Lower leg skin (tissue), 3 donors: ENCODE data around the gene SLC25A20.

Experiments
- POLR2A ChIP-seq, 2 donors: fragments of 450-650 bp; IDR thresholded peaks; one replicate each; pipeline ENCODE4 v1.6.1; 2016 to 2017; ENCODE audit warnings: antibody characterized with exemption in 2 of 2, mild to moderate bottlenecking in 1 of 2, moderate library complexity in 1 of 2
- TF ChIP-seq, protein P1 (sequence below), 3 donors: fragments of 450-650 bp; IDR thresholded peaks; one replicate each; pipeline ENCODE4 v1.5.1; 2016; ENCODE audit warnings: antibody characterized with exemption in 3 of 3, mild to moderate bottlenecking in 3 of 3, moderate library complexity in 2 of 3

DNA sequence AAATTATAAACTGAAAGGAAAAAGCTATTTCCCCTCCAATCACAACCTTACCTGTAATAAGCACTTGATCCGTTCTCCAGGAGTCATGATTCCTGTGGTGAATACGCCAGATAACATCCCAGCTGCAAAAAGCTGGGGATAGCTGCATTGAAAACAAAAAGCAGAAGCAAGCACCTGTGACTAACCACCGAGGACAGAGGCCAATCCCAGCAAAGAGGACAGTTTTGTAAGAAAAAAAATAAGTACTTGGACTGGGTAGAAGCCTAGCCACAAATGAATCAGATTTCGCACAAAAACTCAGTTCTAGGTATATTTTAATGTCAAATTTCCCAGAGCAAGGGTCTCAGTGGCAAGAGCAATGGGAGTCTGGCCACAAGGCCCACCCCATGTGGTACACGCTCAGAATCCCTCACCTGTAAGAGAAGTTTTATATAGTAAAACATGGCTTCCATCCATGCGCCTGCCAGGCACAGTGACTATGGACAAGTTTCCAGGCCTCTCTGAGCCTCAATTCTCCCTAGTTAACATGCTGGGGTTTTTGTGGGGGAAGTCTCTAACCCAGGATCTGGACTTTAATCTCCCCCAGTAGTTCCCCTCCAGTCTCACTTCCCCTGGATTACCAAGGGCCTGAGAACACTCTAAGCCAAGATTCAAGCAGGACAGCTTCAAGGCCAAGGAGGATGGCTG is 19.2 kb downstream of the SLC25A20 start:
- TF ChIP-seq, protein P1, sequence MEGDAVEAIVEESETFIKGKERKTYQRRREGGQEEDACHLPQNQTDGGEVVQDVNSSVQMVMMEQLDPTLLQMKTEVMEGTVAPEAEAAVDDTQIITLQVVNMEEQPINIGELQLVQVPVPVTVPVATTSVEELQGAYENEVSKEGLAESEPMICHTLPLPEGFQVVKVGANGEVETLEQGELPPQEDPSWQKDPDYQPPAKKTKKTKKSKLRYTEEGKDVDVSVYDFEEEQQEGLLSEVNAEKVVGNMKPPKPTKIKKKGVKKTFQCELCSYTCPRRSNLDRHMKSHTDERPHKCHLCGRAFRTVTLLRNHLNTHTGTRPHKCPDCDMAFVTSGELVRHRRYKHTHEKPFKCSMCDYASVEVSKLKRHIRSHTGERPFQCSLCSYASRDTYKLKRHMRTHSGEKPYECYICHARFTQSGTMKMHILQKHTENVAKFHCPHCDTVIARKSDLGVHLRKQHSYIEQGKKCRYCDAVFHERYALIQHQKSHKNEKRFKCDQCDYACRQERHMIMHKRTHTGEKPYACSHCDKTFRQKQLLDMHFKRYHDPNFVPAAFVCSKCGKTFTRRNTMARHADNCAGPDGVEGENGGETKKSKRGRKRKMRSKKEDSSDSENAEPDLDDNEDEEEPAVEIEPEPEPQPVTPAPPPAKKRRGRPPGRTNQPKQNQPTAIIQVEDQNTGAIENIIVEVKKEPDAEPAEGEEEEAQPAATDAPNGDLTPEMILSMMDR (IDR thresholded peaks at IDR 0.05), result no peak
- no peak for TF ChIP-seq POLR2A (IDR thresholded peaks at IDR 0.05)
